Measurements from ENCODE around the gene HAT1.

The HAT1 gene

DNA sequence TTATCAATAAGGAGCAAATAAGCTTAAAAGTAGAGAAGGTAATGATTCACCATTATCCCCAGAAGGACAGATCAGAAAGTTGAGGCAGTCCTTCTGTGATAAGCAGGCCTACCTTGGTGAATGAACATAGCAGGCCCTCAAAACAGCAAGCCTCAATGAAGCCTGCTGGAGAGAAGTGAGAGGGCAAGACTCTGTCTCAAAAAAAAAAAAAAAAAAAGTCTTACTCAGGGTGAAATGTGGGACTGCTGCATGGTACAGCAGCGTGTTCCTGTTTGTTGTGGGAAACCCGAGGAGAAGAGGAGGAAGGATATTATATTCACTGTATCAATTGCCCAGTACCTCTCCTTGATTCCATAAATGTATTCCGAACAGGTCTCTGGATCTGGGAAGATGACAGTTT is 8.7 kb upstream of the HAT1 start:
- no peaks in the 10 kb centered on the region for H3K79me2 ChIP-seq (ENCODE audit: low read length)
- H4K20me1 ChIP-seq (ENCODE audit: insufficient read depth, low read length), result no peaks in the 10 kb centered on the region
- no peak overlapping the region for H3K4me2 ChIP-seq (ENCODE audit: low read length)
- no peaks in the 10 kb centered on the region for H3K27me3 ChIP-seq (ENCODE audit: low read depth, low read length)
- H3K4me3 ChIP-seq (ENCODE audit: low read length), result no peak overlapping the region
- no peak overlapping the region; the same call in 1 of the 2 replicates for H2AFZ ChIP-seq (ENCODE audit: low read depth, low read length)
- H3K9ac ChIP-seq (ENCODE audit: low read length), result no peak overlapping the region
- TF ChIP-seq, protein P1, sequence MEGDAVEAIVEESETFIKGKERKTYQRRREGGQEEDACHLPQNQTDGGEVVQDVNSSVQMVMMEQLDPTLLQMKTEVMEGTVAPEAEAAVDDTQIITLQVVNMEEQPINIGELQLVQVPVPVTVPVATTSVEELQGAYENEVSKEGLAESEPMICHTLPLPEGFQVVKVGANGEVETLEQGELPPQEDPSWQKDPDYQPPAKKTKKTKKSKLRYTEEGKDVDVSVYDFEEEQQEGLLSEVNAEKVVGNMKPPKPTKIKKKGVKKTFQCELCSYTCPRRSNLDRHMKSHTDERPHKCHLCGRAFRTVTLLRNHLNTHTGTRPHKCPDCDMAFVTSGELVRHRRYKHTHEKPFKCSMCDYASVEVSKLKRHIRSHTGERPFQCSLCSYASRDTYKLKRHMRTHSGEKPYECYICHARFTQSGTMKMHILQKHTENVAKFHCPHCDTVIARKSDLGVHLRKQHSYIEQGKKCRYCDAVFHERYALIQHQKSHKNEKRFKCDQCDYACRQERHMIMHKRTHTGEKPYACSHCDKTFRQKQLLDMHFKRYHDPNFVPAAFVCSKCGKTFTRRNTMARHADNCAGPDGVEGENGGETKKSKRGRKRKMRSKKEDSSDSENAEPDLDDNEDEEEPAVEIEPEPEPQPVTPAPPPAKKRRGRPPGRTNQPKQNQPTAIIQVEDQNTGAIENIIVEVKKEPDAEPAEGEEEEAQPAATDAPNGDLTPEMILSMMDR (IDR thresholded peaks at IDR 0.05; ENCODE audit: low read depth, low read length), result no peak
- TF ChIP-seq EZH2phosphoT487 (IDR thresholded peaks at IDR 0.05; ENCODE audit: low read depth), result no peak
- H3K4me1 ChIP-seq (ENCODE audit: low read length), result 0 out of 2 replicates have a peak, but pooled peaks cover 4% of the 10 kb centered on the region
- H3K9me3 ChIP-seq (ENCODE audit: insufficient read depth, low read length), result no peaks in the 10 kb centered on the region
- no peaks in the 10 kb centered on the region for H3K36me3 ChIP-seq (replicated peaks; ENCODE audit: low read depth, low read length)
- H3K27ac ChIP-seq (ENCODE audit: low read length), result no peak overlapping the region

DNA sequence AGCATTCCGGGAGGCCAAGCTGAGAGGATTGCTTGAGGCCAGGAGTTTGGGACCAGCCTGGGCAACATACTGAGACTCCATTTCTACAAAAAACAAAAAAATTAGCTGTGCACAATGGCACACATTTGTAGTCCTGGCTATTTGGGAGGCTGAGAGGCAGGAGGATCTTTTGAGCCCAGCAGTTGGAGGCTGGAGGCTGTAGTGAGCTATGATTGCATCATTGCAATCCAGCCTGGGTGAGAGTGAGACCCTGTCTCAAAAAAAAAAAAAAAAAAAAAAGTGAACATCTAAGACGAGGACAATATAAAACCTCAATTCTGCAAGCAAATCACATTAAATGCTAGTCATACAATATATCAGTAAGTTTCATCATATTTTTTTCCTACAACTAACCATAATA is 2.8 kb upstream of the HAT1 start:
- no peak overlapping the region for H3K4me2 ChIP-seq (ENCODE audit: low read length)
- TF ChIP-seq, protein P1 (IDR thresholded peaks at IDR 0.05; ENCODE audit: low read depth, low read length), result no peak
- no peak for TF ChIP-seq EZH2phosphoT487 (IDR thresholded peaks at IDR 0.05; ENCODE audit: low read depth)

DNA sequence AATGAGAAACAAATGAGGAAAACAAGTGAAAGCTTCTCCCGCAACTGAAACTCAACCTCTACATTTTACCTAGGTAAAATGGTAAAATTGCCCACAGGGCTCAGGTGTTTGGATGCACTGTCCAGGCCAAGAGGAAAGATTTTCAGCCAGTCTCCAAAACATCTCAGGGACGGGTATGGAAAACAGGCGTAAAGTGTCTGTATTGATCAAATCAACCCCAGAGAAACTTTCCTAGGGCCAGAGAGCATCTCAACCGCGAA is 361 bp upstream of the HAT1 start:
- Histone ChIP-seq H2AFZ (ENCODE audit: low read depth, low read length) (peak overlapping the region; percentile 44; the same call in 1 of the 2 replicates), H3K36me3 (replicated peaks; ENCODE audit: low read depth, low read length) (peaks cover 8% of the 10 kb centered on the region), H3K4me2 (ENCODE audit: low read length) (peak overlapping the region; percentile 76), H3K79me2 (ENCODE audit: low read length) (peaks cover 29% of the 10 kb centered on the region), H3K4me1 (ENCODE audit: low read length) (peaks cover 14% of the 10 kb centered on the region), H3K27ac (ENCODE audit: low read length) (peak overlapping the region; percentile 28), H4K20me1 (ENCODE audit: insufficient read depth, low read length) (no peaks in the 10 kb centered on the region), H3K4me3 (ENCODE audit: low read length) (peak overlapping the region; percentile 91), H3K9me3 (ENCODE audit: insufficient read depth, low read length) (no peaks in the 10 kb centered on the region), H3K27me3 (ENCODE audit: low read depth, low read length) (no peaks in the 10 kb centered on the region), H3K9ac (ENCODE audit: low read length) (peak overlapping the region; percentile 67)
- TF ChIP-seq EZH2phosphoT487 (IDR thresholded peaks at IDR 0.05; ENCODE audit: low read depth), result no peak
- TF ChIP-seq, protein P1 (IDR thresholded peaks at IDR 0.05; ENCODE audit: low read depth, low read length), result no peak

More for the DNA sequence above, 2.8 kb upstream of the HAT1 start:
- no peaks in the 10 kb centered on the region for H3K9me3 ChIP-seq (ENCODE audit: insufficient read depth, low read length)
- no peaks in the 10 kb centered on the region for H4K20me1 ChIP-seq (ENCODE audit: insufficient read depth, low read length)
- no peaks in the 10 kb centered on the region for H3K36me3 ChIP-seq (replicated peaks; ENCODE audit: low read depth, low read length)
- no peak overlapping the region for H3K9ac ChIP-seq (ENCODE audit: low read length)
- no peak overlapping the region for H3K4me3 ChIP-seq (ENCODE audit: low read length)
- H2AFZ ChIP-seq (ENCODE audit: low read depth, low read length), result no peak overlapping the region
- no peaks in the 10 kb centered on the region for H3K27me3 ChIP-seq (ENCODE audit: low read depth, low read length)
- H3K27ac ChIP-seq (ENCODE audit: low read length), result no peak overlapping the region
- H3K4me1 ChIP-seq (ENCODE audit: low read length), result peaks cover 18% of the 10 kb centered on the region
- H3K79me2 ChIP-seq (ENCODE audit: low read length), result peaks cover 21% of the 10 kb centered on the region

DNA sequence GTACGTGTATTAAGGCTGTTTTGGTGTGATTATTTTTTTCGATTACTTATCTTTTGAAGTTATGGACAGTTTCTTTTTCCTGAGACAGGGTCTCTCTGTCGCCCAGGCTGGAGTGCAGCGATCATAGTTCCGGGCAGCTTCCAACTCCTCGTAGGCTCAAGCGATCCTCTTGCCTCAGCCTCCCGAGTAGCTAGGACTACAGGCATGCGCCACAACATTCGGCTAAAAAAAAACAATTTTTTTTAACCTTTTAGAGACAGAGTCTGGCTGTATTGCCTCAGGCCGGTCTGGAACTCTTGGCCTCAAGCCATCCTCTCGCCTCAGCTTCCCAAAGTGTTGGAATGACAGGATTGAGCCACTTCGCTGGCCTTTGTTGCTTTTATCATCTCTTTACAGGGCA is 945 bp downstream of the HAT1 start:
- no peak for TF ChIP-seq EZH2phosphoT487 (IDR thresholded peaks at IDR 0.05; ENCODE audit: low read depth)
- TF ChIP-seq, protein P1 (IDR thresholded peaks at IDR 0.05; ENCODE audit: low read depth, low read length), result no peak
- no peaks in the 10 kb centered on the region for H3K9me3 ChIP-seq (ENCODE audit: insufficient read depth, low read length)
- no peak overlapping the region for H3K27ac ChIP-seq (ENCODE audit: low read length)

More for the DNA sequence above, 945 bp downstream of the HAT1 start:
- Histone ChIP-seq H3K4me1 (ENCODE audit: low read length) (peaks cover 14% of the 10 kb centered on the region), H3K9ac (ENCODE audit: low read length) (peak overlapping the region; percentile 71), H3K79me2 (ENCODE audit: low read length) (peaks cover 37% of the 10 kb centered on the region), H3K4me2 (ENCODE audit: low read length) (peak overlapping the region; percentile 82), H3K36me3 (replicated peaks; ENCODE audit: low read depth, low read length) (peaks cover 13% of the 10 kb centered on the region), H2AFZ (ENCODE audit: low read depth, low read length) (no peak overlapping the region), H4K20me1 (ENCODE audit: insufficient read depth, low read length) (no peaks in the 10 kb centered on the region), H3K27me3 (ENCODE audit: low read depth, low read length) (no peaks in the 10 kb centered on the region), H3K4me3 (ENCODE audit: low read length) (peak overlapping the region; percentile 91)

Data from OCI-LY3 (cell line).